Body of pancreas (tissue), 4 donors: ENCODE data around the gene RIMBP2. TPM values are rescaled to one million over a fixed set of nuclear protein-coding genes. Genes with fewer than 3 reads are reported as not detected.

Source experiments
- ATAC-seq: fragments of 150-250 bp; one replicate; pipeline ENCODE4 v1.9.1; 2016
- DNase-seq, 4 donors: peaks; one replicate each; pipeline ENCODE4 v3.0.0-alpha.2; 2019
- H3K27ac ChIP-seq, 4 donors: fragments of 200-600 bp; sonication (generic); 1 replicate in 3 of 4; 2 replicates in 1 of 4; pipeline versions ENCODE4 v1.5.1 to v1.6.1; 2016 to 2019; ENCODE audit warnings: mild to moderate bottlenecking in 1 of 4, mixed read lengths in 1 of 4, moderate library complexity in 1 of 4
- H3K27me3 ChIP-seq, 2 donors: fragments of 200-600 bp; sonication (generic); one replicate each; pipeline ENCODE4 v1.6.0; 2016; ENCODE audit warnings: mild to moderate bottlenecking in 1 of 2
- H3K36me3 ChIP-seq, 2 donors: fragments of 200-600 bp; sonication (generic); replicated peaks in 1 of 2; 2 replicates each; pipeline ENCODE4 v1.5.1; 2016; ENCODE audit warnings: low read depth in 2 of 2; ENCODE audit not compliant: insufficient read depth in 1 of 2
- H3K4me1 ChIP-seq: fragments of 200-600 bp; sonication (generic); one replicate; pipeline ENCODE4 v1.6.0; 2016
- H3K4me3 ChIP-seq, 2 donors: fragments of 200-600 bp; sonication (generic); 1 replicate in 1 of 2; 2 replicates in 1 of 2; pipeline ENCODE4 v1.5.1; 2016 to 2019
- H3K9me3 ChIP-seq, 3 donors: fragments of 200-600 bp; sonication (generic); 1 replicate in 2 of 3; 2 replicates in 1 of 3; pipeline ENCODE4 v1.5.1; 2016
- CTCF ChIP-seq, 7 experiments: fragments of 450-650 bp in 4 of 7; fragments of 200-600 bp in 3 of 7; sonication (generic) in 3 of 7; IDR thresholded peaks; one replicate each; pipeline ENCODE4 v1.5.1; 2016 to 2019; ENCODE audit warnings: antibody characterized with exemption in 7 of 7
- POLR2A ChIP-seq, 3 donors: fragments of 450-650 bp; IDR thresholded peaks; one replicate each; pipeline ENCODE4 v1.6.1; 2016; ENCODE audit warnings: antibody characterized with exemption in 3 of 3, mild to moderate bottlenecking in 2 of 3
- WGBS, 2 donors: methylation state at CpG; one replicate each; pipeline ENCODE4 v1.1.5; 2017; 5-methylcytosine and 5-hydroxymethylcytosine counted together
- intact Hi-C: fragments of 100-400 bp; cut with DNase I; formaldehyde crosslinking; loops from one replicate; pipeline ENCODE4 v1.15.1; 2023
- total RNA-seq, 2 donors: library from RNA; depleted of rRNA; stranded (reverse); fragments of >200 nt; gene quantifications; one replicate each; pipeline ENCODE4 v1.1.0, GENCODE V29; 2016

Gene RIMBP2
- total RNA-seq, 2 donors from 2014 or later: 7.3 to 27.4 TPM

GRCh38 chr12:130764073-130764472, 48.0 kb upstream of the RIMBP2 start:
- no peak for TF ChIP-seq CTCF (IDR thresholded peaks at IDR 0.05)
- no peak for TF ChIP-seq POLR2A (IDR thresholded peaks at IDR 0.05)
- no peaks in the 10 kb centered on the region for H3K4me1 ChIP-seq
- DNase-seq (no peak), ATAC-seq (no peak)
- no peaks in the 10 kb centered on the region for H3K36me3 ChIP-seq
- no peak overlapping the region for H3K4me3 ChIP-seq
- intact Hi-C loops: no loop called here
- H3K27ac ChIP-seq: no peak overlapping the region
- peaks cover 0 to 5% (median 0%) of the 10 kb centered on the region in 3 donors for H3K9me3 ChIP-seq
- 84 to 91% methylated on average over 4 of the region's 4 CpGs for WGBS, 2 donors
- H3K27me3 ChIP-seq: no peaks in the 10 kb centered on the region

GRCh38 chr12:130762319-130762675, 46.2 kb upstream of the RIMBP2 start:
- no peak for DNase-seq

GRCh38 chr12:130761537-130762318, 45.6 kb upstream of the RIMBP2 start:
- ATAC-seq: no peak
- intact Hi-C loops: no loop called here
- 15 to 20% methylated on average over 4 to 27 of the region's 29 CpGs for WGBS, 2 donors

More at GRCh38 chr12:130762319-130762675, 46.2 kb upstream of the RIMBP2 start:
- WGBS, 2 donors: 48 to 57% methylated on average over 10 of the region's 10 CpGs
- H3K27ac ChIP-seq: no peak overlapping the region
- no peaks in the 10 kb centered on the region for H3K36me3 ChIP-seq
- intact Hi-C loops: no loop called here
- no peaks in the 10 kb centered on the region for H3K4me1 ChIP-seq
- no peaks in the 10 kb centered on the region for H3K27me3 ChIP-seq
- no peak overlapping the region for H3K4me3 ChIP-seq
- H3K9me3 ChIP-seq: peaks cover 0 to 5% (median 0%) of the 10 kb centered on the region in 3 donors
- TF ChIP-seq CTCF (IDR thresholded peaks at IDR 0.05) (no peak), POLR2A (IDR thresholded peaks at IDR 0.05) (no peak)
- no peak for ATAC-seq

GRCh38 chr12:130754234-130754901, 38.3 kb upstream of the RIMBP2 start:
- WGBS, 2 donors: 67 to 80% methylated on average over 3 of the region's 3 CpGs
- H3K4me3 ChIP-seq: no peak overlapping the region
- intact Hi-C loops: no loop called here
- H3K9me3 ChIP-seq: no peaks in the 10 kb centered on the region
- no peak for TF ChIP-seq CTCF (IDR thresholded peaks at IDR 0.05)
- TF ChIP-seq POLR2A (IDR thresholded peaks at IDR 0.05): no peak
- H3K36me3 ChIP-seq: no peaks in the 10 kb centered on the region
- H3K27ac ChIP-seq: no peak overlapping the region
- no peaks in the 10 kb centered on the region for H3K4me1 ChIP-seq
- no peak for ATAC-seq
- H3K27me3 ChIP-seq: no peaks in the 10 kb centered on the region
- no peak for DNase-seq

More at GRCh38 chr12:130761537-130762318, 45.6 kb upstream of the RIMBP2 start:
- Histone ChIP-seq H3K9me3 (peaks cover 0 to 5% (median 0%) of the 10 kb centered on the region in 3 donors), H3K4me1 (no peaks in the 10 kb centered on the region), H3K27ac (no peak overlapping the region), H3K4me3 (no peak overlapping the region), H3K36me3 (no peaks in the 10 kb centered on the region), H3K27me3 (no peaks in the 10 kb centered on the region)
- DNase-seq: peak; percentile 20 to 44 (median 34)
- no peak for TF ChIP-seq POLR2A (IDR thresholded peaks at IDR 0.05)
- TF ChIP-seq CTCF (IDR thresholded peaks at IDR 0.05): peak in 3 of 7 experiments; percentile 37 to 40 (median 40)
